ENCODE results near the gene GART. TPM values are rescaled to one million over a fixed set of nuclear protein-coding genes. Genes with fewer than 3 reads are reported as not detected.

GART gene
- polyA plus RNA-seq, 2 of the 4 experiments (the other 2 are of a cell fraction) = 42.3 to 70.2 TPM

DNA sequence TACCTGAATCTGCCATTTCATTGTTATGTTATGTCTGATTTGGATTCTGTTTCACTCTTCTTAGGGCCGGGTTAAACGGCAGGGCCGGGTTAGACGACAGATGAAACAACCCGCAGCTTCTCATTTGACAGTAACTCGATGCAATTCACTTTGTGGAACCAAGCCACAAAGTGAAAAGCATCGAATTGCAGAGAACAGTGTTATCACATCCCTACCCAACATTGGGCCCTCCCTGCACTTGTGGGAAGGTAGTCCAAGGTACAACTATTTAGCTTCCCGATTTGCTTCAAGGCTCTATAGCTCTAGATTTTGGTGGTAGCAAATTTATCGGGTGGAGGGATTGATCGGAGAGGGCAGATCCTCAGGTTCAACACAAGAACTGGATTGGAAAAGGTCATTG is 17.9 kb upstream of the GART start:
- Histone ChIP-seq H3K4me2 (no peak overlapping the region), H3K27ac (no peak overlapping the region), H3K4me3 (no peak overlapping the region), H3K4me1 (no peaks in the 10 kb centered on the region), H3K9me3 (no peaks in the 10 kb centered on the region)
- DNase-seq (ENCODE audit: low read depth in 1 of 2, low spot score in 1 of 2) = no peak
- WGBS (ENCODE audit: missing lambda C conversion rate) = 85% methylated on average over 10 of the region's 10 CpGs
- CTCF ChIA-PET = no interaction called here
- FAIRE-seq = no peak
- TF ChIP-seq SMC3 (IDR thresholded peaks at IDR 0.05) (no peak), FOXS1 (CRISPR knock-in tag; IDR thresholded peaks at IDR 0.05) (no peak), MAFK (IDR thresholded peaks at IDR 0.05; ENCODE audit: partially characterized antibody) (no peak), EP300 (IDR thresholded peaks at IDR 0.05) (no peak), FOSL2 (IDR thresholded peaks at IDR 0.05) (no peak), FOSL2 (CRISPR knock-in tag; IDR thresholded peaks at IDR 0.05) (no peak), KDM1A (IDR thresholded peaks at IDR 0.05; ENCODE audit: low read depth) (no peak), MAZ (IDR thresholded peaks at IDR 0.05; ENCODE audit: borderline replicate concordance, low read depth, low read length) (no peak), RNF2 (IDR thresholded peaks at IDR 0.05; ENCODE audit: borderline replicate concordance, low read depth) (no peak), ZSCAN20 (CRISPR knock-in tag; IDR thresholded peaks at IDR 0.05) (no peak), POLR2A (IDR thresholded peaks at IDR 0.05; ENCODE audit: low read length) (no peak), EHMT2 (IDR thresholded peaks at IDR 0.05; ENCODE audit: low read depth) (no peak), CHD4 (IDR thresholded peaks at IDR 0.05; ENCODE audit: borderline replicate concordance) (no peak), NPAS2 (CRISPR knock-in tag; IDR thresholded peaks at IDR 0.05; ENCODE audit: borderline replicate concordance) (no peak), SREBF2 (IDR thresholded peaks at IDR 0.05) (no peak)
- TF ChIP-seq, protein P1, sequence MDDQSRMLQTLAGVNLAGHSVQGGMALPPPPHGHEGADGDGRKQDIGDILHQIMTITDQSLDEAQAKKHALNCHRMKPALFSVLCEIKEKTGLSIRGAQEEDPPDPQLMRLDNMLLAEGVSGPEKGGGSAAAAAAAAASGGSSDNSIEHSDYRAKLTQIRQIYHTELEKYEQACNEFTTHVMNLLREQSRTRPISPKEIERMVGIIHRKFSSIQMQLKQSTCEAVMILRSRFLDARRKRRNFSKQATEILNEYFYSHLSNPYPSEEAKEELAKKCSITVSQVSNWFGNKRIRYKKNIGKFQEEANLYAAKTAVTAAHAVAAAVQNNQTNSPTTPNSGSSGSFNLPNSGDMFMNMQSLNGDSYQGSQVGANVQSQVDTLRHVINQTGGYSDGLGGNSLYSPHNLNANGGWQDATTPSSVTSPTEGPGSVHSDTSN (IDR thresholded peaks at IDR 0.05) = no peak
- TF ChIP-seq, protein P2, sequence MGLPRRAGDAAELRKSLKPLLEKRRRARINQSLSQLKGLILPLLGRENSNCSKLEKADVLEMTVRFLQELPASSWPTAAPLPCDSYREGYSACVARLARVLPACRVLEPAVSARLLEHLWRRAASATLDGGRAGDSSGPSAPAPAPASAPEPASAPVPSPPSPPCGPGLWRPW (IDR thresholded peaks at IDR 0.05) = no peak
- TF ChIP-seq, protein P3, sequence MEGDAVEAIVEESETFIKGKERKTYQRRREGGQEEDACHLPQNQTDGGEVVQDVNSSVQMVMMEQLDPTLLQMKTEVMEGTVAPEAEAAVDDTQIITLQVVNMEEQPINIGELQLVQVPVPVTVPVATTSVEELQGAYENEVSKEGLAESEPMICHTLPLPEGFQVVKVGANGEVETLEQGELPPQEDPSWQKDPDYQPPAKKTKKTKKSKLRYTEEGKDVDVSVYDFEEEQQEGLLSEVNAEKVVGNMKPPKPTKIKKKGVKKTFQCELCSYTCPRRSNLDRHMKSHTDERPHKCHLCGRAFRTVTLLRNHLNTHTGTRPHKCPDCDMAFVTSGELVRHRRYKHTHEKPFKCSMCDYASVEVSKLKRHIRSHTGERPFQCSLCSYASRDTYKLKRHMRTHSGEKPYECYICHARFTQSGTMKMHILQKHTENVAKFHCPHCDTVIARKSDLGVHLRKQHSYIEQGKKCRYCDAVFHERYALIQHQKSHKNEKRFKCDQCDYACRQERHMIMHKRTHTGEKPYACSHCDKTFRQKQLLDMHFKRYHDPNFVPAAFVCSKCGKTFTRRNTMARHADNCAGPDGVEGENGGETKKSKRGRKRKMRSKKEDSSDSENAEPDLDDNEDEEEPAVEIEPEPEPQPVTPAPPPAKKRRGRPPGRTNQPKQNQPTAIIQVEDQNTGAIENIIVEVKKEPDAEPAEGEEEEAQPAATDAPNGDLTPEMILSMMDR (IDR thresholded peaks at IDR 0.05) = no peak
- TF ChIP-seq, protein P4, sequence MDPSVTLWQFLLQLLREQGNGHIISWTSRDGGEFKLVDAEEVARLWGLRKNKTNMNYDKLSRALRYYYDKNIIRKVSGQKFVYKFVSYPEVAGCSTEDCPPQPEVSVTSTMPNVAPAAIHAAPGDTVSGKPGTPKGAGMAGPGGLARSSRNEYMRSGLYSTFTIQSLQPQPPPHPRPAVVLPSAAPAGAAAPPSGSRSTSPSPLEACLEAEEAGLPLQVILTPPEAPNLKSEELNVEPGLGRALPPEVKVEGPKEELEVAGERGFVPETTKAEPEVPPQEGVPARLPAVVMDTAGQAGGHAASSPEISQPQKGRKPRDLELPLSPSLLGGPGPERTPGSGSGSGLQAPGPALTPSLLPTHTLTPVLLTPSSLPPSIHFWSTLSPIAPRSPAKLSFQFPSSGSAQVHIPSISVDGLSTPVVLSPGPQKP (IDR thresholded peaks at IDR 0.05; ENCODE audit: low read depth, low read length) = no peak
- POLR2A ChIA-PET = no interaction called here
- ATAC-seq = no peak

DNA sequence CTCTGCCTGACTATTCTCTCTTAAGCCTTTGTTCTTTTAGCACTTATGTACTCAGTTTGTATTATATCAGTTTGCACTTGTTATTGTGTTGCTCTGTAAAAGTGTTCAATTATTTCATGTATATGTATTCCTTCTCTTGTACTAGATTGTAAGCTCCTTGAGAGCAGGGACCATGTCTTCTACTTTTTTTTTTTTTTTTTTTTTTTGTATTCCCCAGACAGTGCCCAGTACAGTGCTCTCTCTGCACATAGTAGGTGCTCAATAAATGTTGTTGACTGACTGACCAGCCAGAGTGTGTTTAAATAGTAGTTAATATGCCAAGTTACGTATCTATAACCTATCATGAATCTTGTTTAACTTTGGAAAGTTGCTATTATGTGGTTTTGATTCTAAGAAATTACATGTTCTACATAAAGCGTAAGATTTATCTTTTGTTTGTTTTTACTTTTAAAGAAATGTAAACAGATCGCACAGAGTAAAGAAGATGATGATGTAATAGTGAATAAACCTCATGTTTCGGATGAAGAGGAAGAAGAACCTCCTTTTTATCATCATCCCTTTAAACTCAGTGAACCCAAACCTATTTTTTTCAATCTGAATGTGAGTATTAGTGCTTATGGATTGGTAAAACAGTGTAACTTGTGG is 17.0 kb upstream of the GART start:
- FAIRE-seq = no peak
- POLR2A ChIA-PET = no interaction called here

DNA sequence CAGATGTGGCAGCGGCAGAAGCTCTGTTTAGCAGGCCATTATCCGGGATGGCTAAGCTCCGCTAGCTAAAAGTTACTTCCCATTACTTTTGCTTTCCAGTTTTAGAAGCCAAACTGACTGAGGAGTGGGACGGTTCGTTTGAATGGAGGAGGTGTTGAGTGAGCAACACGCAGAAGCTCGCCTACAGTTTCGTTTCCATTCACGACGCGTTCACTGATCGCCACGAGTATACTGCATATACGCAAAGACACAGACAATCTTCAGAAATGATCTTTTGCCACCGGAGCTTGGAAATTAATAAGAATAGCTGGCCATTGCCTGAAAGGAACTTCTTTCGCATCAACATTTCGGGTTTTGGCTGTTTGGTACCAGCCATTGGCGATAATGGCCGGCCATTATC is 15.5 kb upstream of the GART start:
- Histone ChIP-seq H3K9me3 (no peaks in the 10 kb centered on the region), H3K4me2 (no peak overlapping the region), H3K4me3 (no peak overlapping the region), H3K27ac (no peak overlapping the region), H3K4me1 (no peaks in the 10 kb centered on the region)
- TF ChIP-seq RFX5 (IDR thresholded peaks at IDR 0.05) (no peak), MYC (IDR thresholded peaks at IDR 0.05; ENCODE audit: borderline replicate concordance, low read length) (no peak), HDAC2 (IDR thresholded peaks at IDR 0.05) (no peak), MAFK (IDR thresholded peaks at IDR 0.05; ENCODE audit: partially characterized antibody) (no peak), RCOR1 (IDR thresholded peaks at IDR 0.05; ENCODE audit: low read depth, low read length) (no peak), ZSCAN20 (CRISPR knock-in tag; IDR thresholded peaks at IDR 0.05) (no peak), NPAS2 (CRISPR knock-in tag; IDR thresholded peaks at IDR 0.05; ENCODE audit: borderline replicate concordance) (no peak), JUN (IDR thresholded peaks at IDR 0.05) (no peak), CEBPB (IDR thresholded peaks at IDR 0.05) (no peak)
- TF ChIP-seq, protein P2 (IDR thresholded peaks at IDR 0.05) = no peak
- ChIA-PET CTCF (interaction anchor here (1.3 kb wide), 1 partner anchor 17 kb away, joined by 3 read pairs; no protein-coding TSS in a partner anchor), POLR2A (interaction anchor here (1.1 kb wide), 1 partner anchor 31 kb away, joined by 3 read pairs; the partner anchor contains the start of gene DONSON)
- no peak for FAIRE-seq
- DNase-seq (ENCODE audit: low read depth in 1 of 2, low spot score in 1 of 2) = no peak
- WGBS (ENCODE audit: missing lambda C conversion rate) = 97% methylated on average over 19 of the region's 19 CpGs
- no peak for ATAC-seq

More for the DNA sequence above, 17.0 kb upstream of the GART start:
- Histone ChIP-seq H3K27ac (no peak overlapping the region), H3K4me3 (no peak overlapping the region), H3K9me3 (no peaks in the 10 kb centered on the region), H3K4me1 (no peaks in the 10 kb centered on the region), H3K4me2 (no peak overlapping the region)
- DNase-seq (ENCODE audit: low read depth in 1 of 2, low spot score in 1 of 2) (no peak), ATAC-seq (no peak)
- CTCF ChIA-PET = interaction anchor here (0.6 kb wide), 1 partner anchor 1102 kb away, joined by 4 read pairs; no protein-coding TSS in a partner anchor
- WGBS (ENCODE audit: missing lambda C conversion rate) = 72% methylated on average over 4 of the region's 4 CpGs
- TF ChIP-seq CHD4 (IDR thresholded peaks at IDR 0.05; ENCODE audit: borderline replicate concordance) = no peak

Data from A549 (cell line).